ENCODE results near the gene TAS2R60. TPM values are rescaled to one million over a fixed set of nuclear protein-coding genes. Genes with fewer than 3 reads are reported as not detected.

TAS2R60 gene
- total and polyA plus RNA-seq, 2 of the 8 experiments (the other 6 are each of a cell fraction or from before 2014, with no cell fraction given): 0.15 to 0.32 TPM

- Histone ChIP-seq H4K5ac (ENCODE audit: insufficient read length, low read depth, low read length) (no peak overlapping the region), H2BK15ac (ENCODE audit: low read length) (no peak overlapping the region; the same call in 1 of the 2 replicates), H3K4me2 (ENCODE audit: insufficient read depth in 1 of 2, low read depth in 2 of 2, low read length in 2 of 2) (no peak overlapping the region), H3K79me1 (ENCODE audit: low read depth, low read length) (no peaks in the 10 kb centered on the region), H3K9ac (replicated peaks in 1 of 4; ENCODE audit: extremely low read depth in 1 of 4, low read depth in 3 of 4, low read length in 3 of 4) (no peak overlapping the region), H2BK5ac (ENCODE audit: low read depth, low read length) (no peak overlapping the region), H3K14ac (ENCODE audit: insufficient read length) (no peak overlapping the region), H4K91ac (replicated peaks; ENCODE audit: insufficient read length, low read length) (peak overlapping the region; percentile 8), H3K27ac (ENCODE audit: low read depth, low read length) (no peak overlapping the region), H3K56ac (replicated peaks; ENCODE audit: insufficient read length, low read depth, low read length) (no peak overlapping the region), H2AK5ac (ENCODE audit: low read depth, low read length) (no peak overlapping the region; the same call in 1 of the 2 replicates), H3K36me3 (ENCODE audit: control insufficient read depth in 2 of 4, insufficient read depth in 4 of 4, low read length in 3 of 4) (no peaks in the 10 kb centered on the region), H3K9me3 (ENCODE audit: insufficient read depth in 2 of 2, low read depth in 1 of 2, low read length in 1 of 2) (peaks cover 3 to 9% of the 10 kb centered on the region in 2 experiments; a peak in 3 of 4 replicates), H3K18ac (ENCODE audit: extremely low read depth, low read length) (no peak overlapping the region), H2AFZ (ENCODE audit: low read length) (0 out of 2 replicates have a peak overlapping the region, but pooled peaks have one; percentile 1), H3K23ac (ENCODE audit: insufficient read length) (no peak overlapping the region), H3K23me2 (ENCODE audit: low read depth, low read length) (no peaks in the 10 kb centered on the region), H3K27me3 (replicated peaks in 1 of 4; ENCODE audit: control insufficient read depth in 3 of 4, extremely low read depth in 1 of 4, insufficient read depth in 3 of 4, low read length in 3 of 4) (no peaks in the 10 kb centered on the region), H4K8ac (ENCODE audit: extremely low read depth, insufficient read depth, low read length) (no peak overlapping the region), H3K4me1 (replicated peaks in 1 of 4; ENCODE audit: control insufficient read depth in 3 of 4, insufficient read depth in 4 of 4, low read length in 3 of 4) (peaks cover 2 to 6% (median 3%) of the 10 kb centered on the region in 4 experiments; a peak in 5 of 7 replicates), H2BK120ac (replicated peaks; ENCODE audit: low read depth, low read length) (no peak overlapping the region), H3K79me2 (ENCODE audit: control insufficient read depth in 1 of 2, insufficient read depth in 2 of 2, low read length in 2 of 2) (no peaks in the 10 kb centered on the region), H3K4ac (replicated peaks; ENCODE audit: insufficient read length, low read depth, low read length) (no peak overlapping the region), H2BK12ac (ENCODE audit: low read depth, low read length) (peak overlapping the region; percentile 65; the same call in 1 of the 2 replicates), H3K4me3 (ENCODE audit: extremely low read depth in 1 of 4, insufficient read depth in 2 of 4, low read depth in 3 of 4, low read length in 4 of 4) (no peak overlapping the region), H4K20me1 (replicated peaks in 1 of 2; ENCODE audit: control insufficient read depth in 1 of 2, insufficient read depth in 2 of 2, low read length in 2 of 2) (no peaks in the 10 kb centered on the region), H2BK20ac (ENCODE audit: low read length) (peak overlapping the region; percentile 6; the same call in 1 of the 2 replicates)
- DNase-seq (ENCODE audit: low read depth in 1 of 2, low spot score in 2 of 2) (no peak), FAIRE-seq (no peak)
- CTCF ChIA-PET (ENCODE audit: partially characterized antibody): interaction anchor here (0.6 to 5.2 kb wide), 8 partner anchors 14 to 73 kb away, joined by 3 to 65 read pairs (median 16); partner anchors contain the start of gene FAM131B
- 87% methylated on average over 11 of the region's 11 CpGs; no CpG with 5 or more reads in 1 of the 2 experiments for WGBS, 2 experiments (ENCODE audit: extremely low coverage in 1 of 2, insufficient coverage in 1 of 2, insufficient read length in 1 of 2, insufficient replicate concordance in 2 of 2, low coverage in 1 of 2, low lambda C conversion rate in 2 of 2, missing lambda C conversion rate in 1 of 2)
- TF ChIP-seq EGR1 (IDR thresholded peaks at IDR 0.05; ENCODE audit: borderline replicate concordance, low read depth, low read length): no peak
- TF ChIP-seq CEBPB (IDR thresholded peaks at IDR 0.05; ENCODE audit: low read depth, low read length): no peak
- POLR2A ChIA-PET (ENCODE audit: partially characterized antibody): no interaction called here
Observed at GRCh38 chr7:143418681-143419458, 24.4 kb upstream of the TAS2R60 start.
